Activated CD8-positive, alpha-beta T cell treated with anti-CD3 and anti-CD28 coated beads for 36 hours (primary cell): ENCODE measurements around the gene DECR2. TPM values are rescaled to one million over a fixed set of nuclear protein-coding genes. Genes with fewer than 3 reads are reported as not detected.
A peak's percentile ranks its signal among the peaks of the same experiment; 100 is the strongest.

ENCODE experiments used
- ATAC-seq: fragments of 200-7000 bp; cut with Tn5 transposase; one replicate; pipeline ENCODE4 v1.10.0; 2021; ENCODE audit warnings: mild to moderate bottlenecking, moderate library complexity
- CTCF ChIA-PET: fragments of 350-600 bp; sonication (Branson Sonifier 250); formaldehyde crosslinking; loops from one replicate; lab custom pipeline; 2021; ENCODE audit warnings: antibody characterized with exemption; lab: Charles Lee
- POLR2A ChIA-PET: fragments of 350-600 bp; sonication (Branson Sonifier 250); formaldehyde crosslinking; loops from one replicate; lab custom pipeline; 2021; ENCODE audit warnings: antibody characterized with exemption; lab: Charles Lee
- DNase-seq: peaks from one replicate; pipeline ENCODE4 v3.0.0-alpha.2; 2020
- H3K27ac Mint-ChIP-seq: one replicate; pipeline ENCODE4 v1.8.0; 2021; ENCODE audit warnings: mild to moderate bottlenecking, mixed read lengths
- H3K27me3 Mint-ChIP-seq: one replicate; pipeline ENCODE4 v1.8.0; 2021; ENCODE audit warnings: mixed read lengths
- H3K36me3 Mint-ChIP-seq: one replicate; pipeline ENCODE4 v1.8.0; 2021; ENCODE audit warnings: low read depth, mixed read lengths
- H3K4me1 Mint-ChIP-seq: one replicate; pipeline ENCODE4 v1.8.0; 2021; ENCODE audit warnings: low read depth, mixed read lengths
- H3K4me3 Mint-ChIP-seq: one replicate; pipeline ENCODE4 v1.8.0; 2021; ENCODE audit warnings: mild to moderate bottlenecking, moderate library complexity, mixed read lengths
- H3K9me3 Mint-ChIP-seq: one replicate; pipeline ENCODE4 v1.8.0; 2021; ENCODE audit warnings: mixed read lengths
- intact Hi-C: fragments of 100-400 bp; cut with micrococcal nuclease; formaldehyde crosslinking; loops from one replicate; pipeline ENCODE4 v1.10.0; 2022
- total RNA-seq, 2 experiments: library from RNA; stranded (reverse); gene quantifications; one replicate each; pipeline ENCODE4 v1.2.3, GENCODE V29; 2021
- TF ChIP-seq, protein P1 (sequence below): fragments of 200-600 bp; IDR thresholded peaks from one replicate; pipeline ENCODE4 v1.8.0; 2022; ENCODE audit warnings: antibody characterized with exemption, mild to moderate bottlenecking

Gene DECR2
- total RNA-seq, 2 experiments from 2014 or later = 9.7 to 10.0 TPM

DNA sequence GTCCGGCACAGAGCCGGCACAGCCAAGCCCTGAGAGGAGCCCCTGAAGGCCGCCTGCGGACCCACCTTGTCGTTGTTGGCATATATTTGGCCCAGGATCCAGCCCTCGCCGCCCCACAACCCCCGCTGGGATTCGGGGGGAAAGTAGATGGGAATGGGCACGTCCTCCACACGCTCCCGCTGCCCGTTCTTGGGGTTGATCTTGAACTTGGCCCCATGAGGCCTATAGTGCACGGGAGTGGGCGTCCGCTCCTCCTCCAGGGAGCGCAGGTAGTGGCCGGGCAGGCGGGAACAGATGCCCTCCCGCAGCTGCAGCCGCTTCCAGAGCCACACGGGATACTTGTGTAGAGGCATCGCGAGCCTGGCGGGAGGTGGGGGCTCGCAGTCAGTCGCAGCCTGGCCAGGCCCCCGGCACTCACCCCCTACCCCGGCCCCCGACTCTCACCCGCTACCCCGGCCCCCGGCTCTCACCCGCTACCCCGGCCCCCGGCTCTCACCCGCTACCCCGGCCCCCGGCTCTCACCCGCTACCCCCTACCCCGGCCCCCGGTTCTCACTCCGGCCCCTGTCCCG is 31.7 kb upstream of the DECR2 start:
- H3K36me3 Mint-ChIP-seq = peaks cover 16% of the 10 kb centered on the region
- intact Hi-C loops = no loop called here
- CTCF ChIA-PET = interaction anchor here (1.0 to 1.3 kb wide), 2 partner anchors 8 to 17 kb away, joined by 3 to 7 read pairs; partner anchors contain the start of gene AXIN1
- no peak for ATAC-seq
- H3K4me1 Mint-ChIP-seq = peaks cover 13% of the 10 kb centered on the region
- H3K4me3 Mint-ChIP-seq = peak overlapping the region; percentile 81
- POLR2A ChIA-PET = interaction anchor here (0.8 kb wide), 1 partner anchor 32 kb away, joined by 3 read pairs; no protein-coding TSS in a partner anchor
- no peaks in the 10 kb centered on the region for H3K27me3 Mint-ChIP-seq
- H3K27ac Mint-ChIP-seq = peak overlapping the region; percentile 3
- no peaks in the 10 kb centered on the region for H3K9me3 Mint-ChIP-seq
- no peak for DNase-seq
- TF ChIP-seq, protein P1, sequence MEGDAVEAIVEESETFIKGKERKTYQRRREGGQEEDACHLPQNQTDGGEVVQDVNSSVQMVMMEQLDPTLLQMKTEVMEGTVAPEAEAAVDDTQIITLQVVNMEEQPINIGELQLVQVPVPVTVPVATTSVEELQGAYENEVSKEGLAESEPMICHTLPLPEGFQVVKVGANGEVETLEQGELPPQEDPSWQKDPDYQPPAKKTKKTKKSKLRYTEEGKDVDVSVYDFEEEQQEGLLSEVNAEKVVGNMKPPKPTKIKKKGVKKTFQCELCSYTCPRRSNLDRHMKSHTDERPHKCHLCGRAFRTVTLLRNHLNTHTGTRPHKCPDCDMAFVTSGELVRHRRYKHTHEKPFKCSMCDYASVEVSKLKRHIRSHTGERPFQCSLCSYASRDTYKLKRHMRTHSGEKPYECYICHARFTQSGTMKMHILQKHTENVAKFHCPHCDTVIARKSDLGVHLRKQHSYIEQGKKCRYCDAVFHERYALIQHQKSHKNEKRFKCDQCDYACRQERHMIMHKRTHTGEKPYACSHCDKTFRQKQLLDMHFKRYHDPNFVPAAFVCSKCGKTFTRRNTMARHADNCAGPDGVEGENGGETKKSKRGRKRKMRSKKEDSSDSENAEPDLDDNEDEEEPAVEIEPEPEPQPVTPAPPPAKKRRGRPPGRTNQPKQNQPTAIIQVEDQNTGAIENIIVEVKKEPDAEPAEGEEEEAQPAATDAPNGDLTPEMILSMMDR = no peak

DNA sequence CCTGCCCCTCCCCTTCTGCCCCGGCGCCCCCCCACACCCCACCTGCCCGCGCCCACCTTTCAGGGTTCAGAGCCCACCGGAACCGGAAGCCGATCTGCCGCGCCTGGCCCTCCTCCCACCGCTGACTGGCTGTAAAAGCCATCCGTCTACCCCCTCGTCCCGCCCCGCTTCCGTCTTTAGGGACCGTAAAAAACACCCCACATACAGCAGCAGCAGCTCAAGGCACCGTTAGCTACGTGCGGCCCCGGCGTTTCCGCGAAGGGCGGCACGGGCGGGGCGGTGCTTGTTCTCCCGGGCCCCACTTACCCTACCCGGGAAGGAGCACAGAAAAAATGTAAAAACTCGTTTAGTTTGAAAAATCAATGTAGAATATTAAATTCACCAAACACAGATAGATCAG is 31.2 kb upstream of the DECR2 start, which contains the start of gene MRPL28:
TSS of gene MRPL28 (minus strand) at position 96 of the 400 bp plus-strand sequence. CDS start 320 bp downstream, outside the sequence.
- ATAC-seq = peak; percentile 100
- Mint-ChIP-seq H3K27ac (peak within 1 kb of the TSS; percentile 94), H3K36me3 (peaks cover 16% of the 10 kb centered on the region), H3K27me3 (no peaks in the 10 kb centered on the region), H3K4me1 (peaks cover 13% of the 10 kb centered on the region), H3K4me3 (peak within 1 kb of the TSS; percentile 81), H3K9me3 (no peaks in the 10 kb centered on the region)
- TF ChIP-seq, protein P1 = no peak
- ChIA-PET POLR2A (no interaction called here), CTCF (interaction anchor here (1.0 to 1.3 kb wide), 3 partner anchors 8 to 305 kb away, joined by 3 to 7 read pairs (median 3); partner anchors contain the start of gene AXIN1)
- intact Hi-C loops = no loop called here
- peak; percentile 98 for DNase-seq

DNA sequence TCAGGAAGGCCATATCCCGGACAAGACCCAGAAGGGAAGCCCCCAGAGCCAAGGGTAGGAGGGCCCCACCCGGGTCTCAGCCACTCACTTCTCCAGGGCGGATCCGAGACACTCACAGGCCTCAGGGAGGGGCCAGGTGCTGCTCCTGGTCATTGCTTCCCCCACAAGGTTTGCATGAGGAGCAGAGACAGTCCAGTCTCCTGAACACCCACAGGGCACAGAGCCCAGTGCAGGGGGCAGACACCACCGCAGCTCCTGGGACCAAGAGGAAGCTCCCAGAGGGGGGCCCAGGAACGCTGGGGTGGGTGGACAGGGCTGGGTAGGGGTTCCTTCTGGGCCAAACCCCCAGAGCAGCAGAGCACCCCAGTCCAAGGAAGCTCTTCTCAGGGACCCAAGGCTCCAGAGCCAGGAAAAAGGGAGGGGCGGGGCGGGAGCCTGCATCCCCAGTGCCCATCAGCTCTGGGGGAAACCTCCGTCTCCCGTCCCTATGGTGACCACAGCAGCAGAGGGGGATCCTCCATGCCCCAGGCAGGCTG is 30.6 kb upstream of the DECR2 start:
- Mint-ChIP-seq H3K36me3 (peaks cover 16% of the 10 kb centered on the region), H3K9me3 (no peaks in the 10 kb centered on the region), H3K4me1 (peaks cover 13% of the 10 kb centered on the region), H3K27me3 (no peaks in the 10 kb centered on the region), H3K4me3 (peak overlapping the region; percentile 81), H3K27ac (peak overlapping the region; percentile 94)
- ChIA-PET CTCF (interaction anchor here (1.0 to 1.3 kb wide), 3 partner anchors 9 to 306 kb away, joined by 3 to 7 read pairs (median 3); partner anchors contain the start of gene AXIN1), POLR2A (interaction anchor here (1.0 to 1.8 kb wide), 3 partner anchors 10 to 16 kb away, joined by 3 to 6 read pairs (median 5); no protein-coding TSS in a partner anchor)
- intact Hi-C loops = no loop called here
- no peak for DNase-seq
- TF ChIP-seq, protein P1 = no peak
- ATAC-seq = peak; percentile 18

DNA sequence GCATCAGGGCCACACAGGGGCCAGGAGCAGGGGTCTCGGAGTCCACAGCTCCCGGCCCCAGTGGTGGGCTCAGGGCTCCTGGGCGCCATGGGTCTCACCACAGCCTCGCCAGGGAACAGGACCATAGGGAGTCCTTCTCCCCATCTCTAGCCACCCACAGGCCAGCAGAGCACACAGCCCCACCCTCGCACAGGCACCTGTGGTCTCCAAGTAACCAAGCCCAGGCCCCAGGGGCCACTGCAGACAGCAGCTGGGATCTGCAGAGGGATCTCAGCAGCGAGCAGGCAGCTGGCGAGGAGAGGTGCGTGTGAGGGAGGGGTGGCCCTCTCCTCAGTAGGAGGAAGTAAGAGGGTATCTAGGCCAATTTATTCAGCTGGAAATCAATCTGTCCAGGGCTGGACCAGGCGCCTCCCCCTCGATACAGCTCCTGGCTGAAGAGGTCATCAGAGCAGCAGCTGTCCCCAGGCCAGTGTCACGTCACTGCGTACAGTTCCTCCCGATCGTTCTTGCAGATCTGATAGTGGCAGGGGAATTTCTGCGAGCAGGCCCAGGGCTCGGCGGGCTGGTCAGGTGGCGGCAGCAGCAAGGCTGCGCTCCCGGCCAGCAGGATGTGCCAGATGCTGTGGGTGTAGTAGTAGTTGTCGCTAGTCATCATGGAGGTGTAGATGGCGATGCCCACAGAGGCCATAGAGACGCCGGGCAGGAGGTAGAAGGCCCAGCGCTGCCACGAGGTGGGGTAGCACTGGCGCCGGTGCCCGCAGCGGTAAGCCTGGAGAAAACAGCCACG is 30.0 kb upstream of the DECR2 start:
- Mint-ChIP-seq H3K4me3 (no peak overlapping the region), H3K27me3 (no peaks in the 10 kb centered on the region), H3K9me3 (no peaks in the 10 kb centered on the region), H3K27ac (peak overlapping the region; percentile 73), H3K4me1 (peaks cover 13% of the 10 kb centered on the region), H3K36me3 (peaks cover 16% of the 10 kb centered on the region)
- ATAC-seq = no peak
- intact Hi-C loops = no loop called here
- TF ChIP-seq, protein P1 = no peak
- CTCF ChIA-PET = interaction anchor here (1.3 kb wide), 1 partner anchor 306 kb away, joined by 3 read pairs; no protein-coding TSS in a partner anchor
- DNase-seq = no peak
- POLR2A ChIA-PET = interaction anchor here (1.0 to 1.8 kb wide), 3 partner anchors 9 to 17 kb away, joined by 3 to 6 read pairs (median 5); no protein-coding TSS in a partner anchor
